GM18951 (cell line): ENCODE results near the gene MGRN1.

ENCODE experiments used
- POLR2A ChIP-seq: IDR thresholded peaks from 4 replicates; pipeline ENCODE4 v1.6.1; 2011; ENCODE audit warnings: mild to moderate bottlenecking; ENCODE audit not compliant: insufficient read length, insufficient read depth; ENCODE audit errors: extremely low read depth
- in situ Hi-C: fragments of 300-500 bp; cut with MboI; formaldehyde crosslinking; loops from one replicate; pipeline ENCODE4 v1.12.0; 2022; ENCODE audit warnings: low sequenced_read_pairs, mixed read lengths, inconsistent platforms; ENCODE audit not compliant: unreplicated experiment

MGRN1 gene

DNA sequence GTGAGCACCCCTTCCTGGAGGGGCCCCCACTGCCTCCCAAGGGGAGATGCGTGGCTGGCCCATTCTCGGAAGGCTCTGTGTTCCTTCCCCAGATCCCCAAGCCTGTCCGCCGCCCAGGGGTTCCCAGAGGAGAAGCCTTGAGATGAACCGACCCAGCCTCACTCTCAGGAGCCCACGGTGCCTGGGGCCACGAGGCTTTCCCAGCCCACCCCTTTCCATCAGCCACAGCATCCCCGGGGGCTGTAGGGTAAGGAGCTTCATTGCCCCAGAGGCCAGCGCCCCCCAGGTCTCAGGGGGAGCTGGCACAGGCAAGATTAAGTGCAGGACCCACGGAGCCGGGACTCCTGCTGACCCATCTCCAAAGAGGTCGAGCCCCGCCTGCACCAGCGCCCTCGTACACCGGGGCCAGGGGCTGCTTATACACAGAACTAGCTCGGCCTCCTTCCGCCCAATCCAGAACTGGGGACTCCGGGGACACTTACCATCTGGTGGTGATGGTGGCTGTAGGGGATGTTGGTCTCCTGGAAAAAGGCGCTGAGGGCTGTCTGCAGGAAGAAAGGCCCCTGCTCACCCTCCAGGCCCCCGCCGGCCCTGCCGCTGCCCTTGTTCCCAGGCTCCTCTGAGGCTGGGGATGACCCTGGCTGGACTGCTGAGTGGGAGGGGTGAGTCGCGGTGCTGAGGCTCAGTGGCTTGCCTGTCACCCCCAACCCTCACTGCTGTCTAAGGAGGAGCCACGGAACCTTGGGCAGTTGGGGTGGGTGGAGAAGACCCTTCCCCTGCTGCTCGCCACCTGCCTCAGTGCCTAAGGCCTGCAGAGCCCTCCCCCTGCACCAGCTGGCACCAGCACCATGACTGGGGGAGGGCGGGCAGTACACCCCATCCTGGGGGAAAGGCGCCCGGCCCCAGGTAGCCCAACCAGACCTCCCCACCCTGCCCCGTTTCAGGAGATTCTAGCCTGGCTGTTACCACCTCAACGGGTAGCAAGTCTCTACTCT, 14.3 kb upstream of the MGRN1 start:
- no peak for TF ChIP-seq POLR2A

DNA sequence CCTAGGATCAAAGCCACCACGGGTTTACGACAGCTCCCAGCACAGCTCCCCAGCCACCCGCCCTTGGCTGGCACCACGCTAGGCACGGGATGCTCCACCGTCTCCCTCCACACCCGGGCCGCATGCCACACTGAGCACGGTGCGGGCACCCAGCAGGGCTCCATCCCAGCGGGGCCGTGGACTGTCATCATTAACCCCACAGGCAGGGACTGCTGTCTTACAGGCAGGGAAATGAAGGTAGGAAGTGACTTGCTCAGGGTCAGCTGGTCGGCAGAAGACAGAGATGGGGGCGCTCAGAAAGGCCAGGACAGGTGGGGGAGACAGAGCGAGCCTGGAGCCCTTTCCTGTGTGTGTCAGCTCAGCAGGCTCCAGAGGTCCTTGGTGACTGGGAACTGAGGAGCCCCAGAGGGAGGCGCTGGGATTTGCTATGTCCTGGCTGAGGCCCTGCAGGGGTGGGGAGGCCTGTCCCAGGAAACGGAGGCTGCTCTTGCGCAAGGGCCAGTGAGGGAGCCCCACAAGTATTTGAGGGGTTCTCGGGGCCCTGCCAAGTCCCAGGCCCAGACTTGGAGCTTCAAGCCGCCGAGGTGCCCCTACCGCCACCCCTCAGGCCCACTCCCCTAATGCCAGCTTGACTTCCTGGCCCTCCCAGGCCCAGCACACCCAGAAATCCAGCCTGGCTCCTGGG, 13.1 kb upstream of the MGRN1 start:
- in situ Hi-C loops, result no loop called here
- no peak for TF ChIP-seq POLR2A

More for the DNA sequence above, 14.3 kb upstream of the MGRN1 start:
- in situ Hi-C loops, result no loop called here

DNA sequence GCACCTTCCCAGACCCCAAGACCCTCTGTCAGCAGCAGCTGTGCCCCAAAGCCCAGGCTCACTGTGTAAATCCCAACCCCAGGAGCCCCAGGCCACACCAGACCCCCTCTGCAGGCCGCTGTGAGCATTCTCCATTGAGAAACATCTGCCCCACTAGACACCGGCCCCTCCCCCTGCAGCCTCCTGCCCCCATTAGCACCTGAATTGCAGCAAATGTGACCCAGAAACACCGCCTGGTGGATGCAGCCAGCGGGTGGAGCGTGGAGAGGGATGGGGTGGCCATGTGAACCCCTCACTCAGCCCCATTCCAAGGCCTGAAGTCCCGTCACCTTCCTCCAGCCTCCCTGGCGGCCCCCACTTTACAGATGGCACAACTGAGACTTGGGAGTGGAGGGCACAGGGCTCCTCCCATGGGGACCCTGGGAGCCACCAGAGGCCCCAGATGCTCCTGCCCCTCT, 12.1 kb upstream of the MGRN1 start:
- in situ Hi-C loops, result no loop called here
- no peak for TF ChIP-seq POLR2A

DNA sequence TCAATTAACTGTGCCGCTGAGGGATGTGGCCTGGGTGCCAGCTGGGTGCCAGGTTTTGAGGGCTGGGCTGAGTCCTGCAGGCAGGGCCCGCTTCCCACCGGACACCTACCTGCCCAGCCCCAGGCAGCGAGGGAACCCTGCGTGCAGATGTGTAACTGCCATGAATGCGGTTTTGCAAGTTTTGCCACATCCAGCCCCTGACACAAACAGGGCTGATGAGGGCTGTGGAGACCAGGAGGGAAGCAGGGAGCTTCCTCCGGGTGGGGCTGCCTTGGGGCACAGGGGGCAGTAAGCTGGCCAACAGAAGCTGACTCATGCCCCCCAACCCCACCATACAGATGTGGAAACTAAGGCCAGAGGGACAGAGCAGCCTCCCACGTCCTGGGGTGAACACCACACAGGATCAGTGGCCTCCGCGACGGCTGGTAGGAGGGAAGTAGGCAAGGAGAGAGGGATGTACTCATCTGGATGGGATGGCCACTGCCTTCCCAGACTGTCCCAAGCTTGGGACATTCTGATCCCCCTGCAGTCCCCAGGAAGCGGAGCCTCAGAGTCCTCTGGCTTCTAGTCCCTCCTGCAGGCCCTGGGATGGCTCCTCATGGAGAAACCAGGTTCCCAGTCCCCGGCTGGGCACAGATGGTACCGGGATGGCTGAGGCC, 11.5 kb upstream of the MGRN1 start:
- in situ Hi-C loops, result no loop called here
- no peak for TF ChIP-seq POLR2A

DNA sequence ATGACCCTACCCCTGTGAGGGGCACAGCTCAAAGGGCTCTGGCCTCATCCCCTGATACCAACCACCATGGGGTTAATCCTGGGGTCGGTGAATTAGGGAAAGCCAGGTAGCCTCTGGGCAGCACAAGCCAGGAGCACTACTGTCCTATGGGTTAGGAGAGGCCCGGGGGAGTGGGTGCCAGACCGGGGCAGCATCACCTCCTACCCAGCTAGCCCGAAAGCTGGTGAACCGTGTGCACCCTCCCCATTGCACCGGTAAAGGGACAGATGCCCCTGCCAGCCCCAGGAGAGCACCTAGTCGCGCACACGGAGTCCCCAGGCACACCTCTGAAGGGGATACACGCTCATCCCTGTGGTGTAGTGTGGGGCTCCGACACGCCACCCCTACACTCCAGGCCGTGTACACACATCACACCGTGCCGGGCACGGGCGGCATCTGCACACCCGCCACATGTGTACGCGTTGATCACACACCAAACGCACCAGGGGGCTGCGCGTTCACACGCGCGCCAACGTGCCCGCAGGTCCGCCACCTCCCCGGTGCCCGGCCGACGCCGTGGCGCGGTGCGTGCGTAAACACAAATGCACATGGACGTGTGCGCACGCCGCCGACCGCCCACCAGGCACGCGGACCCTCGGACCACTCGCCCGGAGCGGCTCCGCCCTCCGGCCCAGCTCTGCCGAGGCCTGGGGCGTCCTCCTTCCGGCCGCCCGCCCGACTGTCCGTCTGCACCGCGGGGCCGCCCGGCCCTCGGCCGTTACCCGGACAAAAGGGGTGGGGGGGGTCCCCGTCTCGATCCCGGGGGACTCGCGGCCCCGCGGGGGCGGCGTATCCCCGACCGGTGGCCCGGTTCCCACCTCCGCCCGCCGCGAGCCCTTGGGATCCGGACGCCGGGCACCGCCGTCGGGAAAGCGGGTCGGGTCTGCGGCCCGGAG, 10.7 kb upstream of the MGRN1 start:
- in situ Hi-C loops, result no loop called here
- no peak for TF ChIP-seq POLR2A

DNA sequence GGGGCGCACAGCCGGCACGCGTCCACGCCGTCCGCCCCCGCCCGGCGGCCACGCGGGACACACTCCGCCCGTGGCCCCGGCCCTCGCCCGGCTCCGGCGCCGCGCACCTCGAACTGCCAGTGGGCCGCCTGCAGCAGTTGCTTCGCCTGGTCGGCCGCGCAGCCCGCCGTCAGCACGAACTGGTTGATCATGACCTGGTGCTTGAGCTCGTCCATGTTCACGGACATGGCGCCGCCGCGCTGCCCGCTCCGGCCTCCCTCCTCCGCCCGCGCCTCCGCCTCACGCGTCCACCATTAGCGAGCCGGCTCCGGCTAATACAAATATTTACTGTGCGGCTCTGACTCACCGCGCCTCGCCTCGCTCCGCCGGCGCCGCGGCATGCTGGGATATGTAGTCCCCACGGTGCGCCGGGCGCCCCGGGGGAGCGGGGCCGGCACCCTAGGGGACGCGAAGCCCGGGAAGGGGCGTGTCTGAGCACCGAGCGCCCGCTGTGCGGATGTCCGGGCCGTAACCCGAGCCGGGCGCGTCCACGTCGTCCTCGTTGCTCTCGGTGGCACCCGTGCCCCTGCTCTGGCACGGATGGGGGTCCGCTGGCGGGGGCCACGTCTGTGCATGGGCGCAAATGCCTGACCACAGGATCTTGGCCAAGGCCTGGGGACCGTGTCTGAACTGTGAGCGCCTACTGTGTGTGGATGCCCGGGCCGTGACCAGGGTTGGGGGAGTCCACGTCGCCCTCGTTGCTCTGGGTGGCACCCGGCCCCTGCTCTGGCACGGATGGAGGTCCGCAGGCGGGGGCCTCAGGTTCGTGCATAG, 9.8 kb upstream of the MGRN1 start, which contains the start of gene UBALD1:
UBALD1 (minus strand) TSS at position 318 of the 813 bp plus-strand sequence; CDS start at position 227, 91 bp downstream.
- in situ Hi-C loops, result no loop called here
- TF ChIP-seq POLR2A, result peak; percentile 78

DNA sequence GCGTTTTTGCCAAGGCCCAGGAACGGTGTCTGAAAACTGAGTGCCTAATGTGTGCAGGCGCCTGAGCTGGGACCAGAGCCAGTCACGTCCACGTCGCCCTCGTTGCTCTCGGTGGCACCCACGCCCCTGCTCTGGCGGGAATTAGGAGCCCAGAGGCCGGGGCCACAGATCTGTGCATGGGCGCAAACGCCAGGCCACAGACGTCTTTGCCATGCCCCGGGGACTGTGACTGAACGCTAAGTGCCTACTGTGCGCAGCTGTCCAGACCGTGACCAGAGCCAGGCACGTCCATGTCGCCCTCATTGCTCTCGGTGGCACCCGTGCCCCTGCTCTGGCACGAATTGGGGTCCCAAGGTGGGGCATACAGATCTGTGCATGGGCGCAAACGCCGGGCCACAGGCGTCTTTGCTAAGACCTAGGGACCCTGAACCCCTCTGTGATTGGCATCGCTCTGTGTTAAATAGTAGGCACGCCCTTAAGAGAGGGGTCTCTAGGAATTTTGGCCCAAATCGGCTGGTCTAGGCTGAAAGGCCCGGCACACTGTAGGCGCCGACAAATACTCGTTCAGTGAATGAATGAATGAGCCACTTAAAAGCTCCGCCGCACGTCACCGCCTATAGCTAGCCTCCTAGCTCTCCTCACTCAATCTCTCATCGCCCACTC, 9.1 kb upstream of the MGRN1 start:
- in situ Hi-C loops, result no loop called here
- no peak for TF ChIP-seq POLR2A

DNA sequence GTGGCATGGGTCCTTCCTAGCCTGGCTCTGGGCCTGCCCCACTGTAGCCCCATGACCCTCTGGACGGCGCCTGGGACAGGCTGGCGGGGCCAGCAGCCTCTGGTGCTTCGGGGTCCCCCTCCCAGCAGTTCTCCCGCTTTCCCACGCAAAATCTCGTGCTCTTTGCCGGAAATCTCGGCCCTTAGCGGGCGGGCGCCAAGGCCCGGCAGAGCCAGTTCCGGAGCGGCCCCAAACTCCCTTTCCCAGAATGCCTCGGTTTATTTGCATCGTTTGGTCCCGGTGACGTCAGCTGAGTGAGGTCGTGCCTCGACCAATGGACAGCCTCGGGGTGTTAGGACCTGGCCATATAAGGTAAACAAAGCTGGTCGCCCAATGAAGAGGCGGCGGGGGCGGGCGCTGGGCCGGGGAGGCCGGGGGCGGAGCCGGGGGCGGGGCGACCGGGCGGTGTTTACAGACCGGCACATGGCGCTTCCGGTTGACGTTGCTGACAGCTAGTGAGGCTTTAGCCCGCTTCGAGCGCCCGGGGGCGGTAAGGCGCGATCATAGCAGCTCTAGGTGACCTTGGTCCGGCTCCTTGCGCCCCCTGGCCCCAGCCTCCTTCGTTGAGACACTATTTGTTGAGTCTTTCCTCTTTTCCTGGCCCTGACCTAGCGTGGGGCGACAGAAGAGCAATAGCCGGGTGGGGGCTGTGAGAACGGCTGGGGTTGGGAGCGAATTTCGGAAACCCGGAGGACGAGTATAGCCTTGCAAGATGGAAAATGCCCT, 8.4 kb upstream of the MGRN1 start:
- in situ Hi-C loops, result no loop called here
- peak; percentile 63 for TF ChIP-seq POLR2A

DNA sequence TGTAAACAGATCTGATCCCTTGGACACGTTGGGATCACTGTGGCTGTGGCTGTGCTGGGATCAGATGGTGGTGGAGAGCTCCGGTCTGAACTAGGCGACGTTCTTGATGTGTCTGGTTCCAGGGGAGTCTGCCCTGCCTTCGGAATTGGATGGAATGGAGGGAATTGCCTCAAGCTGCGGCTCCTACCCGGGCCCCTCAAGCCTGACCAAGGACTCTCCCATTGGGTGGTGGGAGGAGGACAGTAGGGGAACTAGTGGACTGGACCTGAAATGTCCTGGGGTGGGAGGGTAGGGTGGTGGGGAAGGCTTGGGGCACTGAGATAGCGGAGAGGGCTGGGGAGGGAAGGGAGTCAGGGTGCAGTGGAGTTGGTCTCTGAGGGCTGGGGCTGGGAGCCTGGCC, 6.7 kb upstream of the MGRN1 start:
- in situ Hi-C loops, result no loop called here
- TF ChIP-seq POLR2A, result no peak

DNA sequence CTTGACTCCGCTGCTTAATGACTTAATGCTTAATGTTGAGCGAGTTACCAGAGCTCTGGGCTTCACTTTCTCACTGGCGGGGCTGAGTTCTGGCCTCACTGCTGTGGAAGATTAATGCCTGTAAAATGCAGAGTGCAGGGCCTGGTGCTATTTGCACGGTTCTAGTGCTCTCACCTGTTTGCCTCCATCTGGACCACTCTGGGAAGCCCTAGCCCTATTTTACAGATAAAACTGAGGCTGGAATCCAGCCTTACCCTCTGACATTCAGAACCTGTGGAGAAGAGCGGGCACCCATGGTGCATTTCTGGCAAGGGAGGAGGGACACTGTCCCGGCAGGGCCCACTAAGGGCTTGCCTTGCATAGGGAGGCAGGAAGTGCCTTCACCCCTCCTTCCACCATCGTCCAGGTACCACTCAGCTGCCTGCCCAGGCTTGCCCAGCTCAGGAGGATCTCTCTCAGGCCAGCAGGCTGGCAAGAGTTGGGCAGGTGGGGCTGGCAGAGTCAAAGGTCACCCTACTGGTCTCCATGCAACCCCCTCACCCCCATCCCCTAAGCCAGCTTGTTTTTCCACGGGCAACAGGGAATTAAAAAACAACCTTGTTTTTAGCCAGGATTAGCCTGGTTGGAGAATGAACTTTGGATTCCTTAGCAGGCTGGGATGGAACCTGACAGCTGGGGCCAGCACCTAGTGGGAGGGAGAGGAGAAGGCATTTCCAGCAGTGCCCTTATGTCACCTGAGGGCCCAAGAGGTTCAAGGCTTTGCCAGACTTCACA, 5.8 kb upstream of the MGRN1 start:
- in situ Hi-C loops, result no loop called here
- TF ChIP-seq POLR2A, result no peak

DNA sequence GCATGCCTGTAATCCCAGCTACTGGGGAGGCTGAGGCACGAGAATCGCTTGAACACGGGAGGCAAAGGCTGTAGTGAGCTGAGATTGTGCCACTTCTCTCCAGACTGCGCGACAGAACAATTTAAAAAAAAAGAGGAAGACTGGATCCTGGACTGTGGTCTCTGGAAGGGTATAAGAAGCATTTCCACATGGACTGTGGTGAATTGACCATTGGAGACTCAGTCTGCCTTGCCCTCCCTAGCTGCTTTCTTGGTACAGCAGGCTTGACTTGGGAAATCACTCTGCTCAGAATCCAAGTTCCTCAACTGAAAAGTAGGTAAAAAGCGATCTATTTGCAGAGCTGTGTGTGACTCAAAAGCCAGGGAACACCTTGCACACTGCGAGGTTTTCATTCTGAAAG, 1.0 kb upstream of the MGRN1 start:
- in situ Hi-C loops, result no loop called here

More for the DNA sequence above, 1.0 kb upstream of the MGRN1 start:
- no peak for TF ChIP-seq POLR2A
